SK-N-DZ (cell line): ENCODE data around the gene AZI2. TPM values are rescaled to one million over a fixed set of nuclear protein-coding genes. Genes with fewer than 3 reads are reported as not detected.
A peak's percentile ranks its signal among the peaks of the same experiment; 100 is the strongest.

Experiments
- DNase-seq: peaks from one replicate; pipeline ENCODE4 v3.0.0-alpha.2; 2015; ENCODE audit warnings: low spot score
- polyA plus RNA-seq, 2 experiments: library from polyadenylated mRNA; depleted of rRNA; stranded (reverse); fragments of >200 nt; gene quantifications; 2 replicates each; pipeline ENCODE4 v1.2.3, GENCODE V29; 2014

Gene AZI2
- polyA plus RNA-seq (2014; cell fraction: cytosol; rRNA removed), result 83.7 and 155 TPM in 2 replicates
- polyA plus RNA-seq (2014; cell fraction: nucleus; rRNA removed), result 83.5 and 109 TPM in 2 replicates

- DNase-seq, result peak; percentile 98
Measured at GRCh38 chr3:28348629-28349468, at the start of gene AZI2, which contains the start of gene ZCWPW2. TSS of gene AZI2 (minus strand) at chr3:28348824. CDS start at chr3:28340617, 8,207 bp downstream. TSS of gene ZCWPW2 (plus strand) at chr3:28348721. CDS start at chr3:28413069, 64,348 bp downstream.

- no peak for DNase-seq
Measured at GRCh38 chr3:28388978-28389377, 40.4 kb upstream of the AZI2 start.

GRCh38 chr3:28386049-28386448 lies 37.4 kb upstream of the AZI2 start:
- DNase-seq, result no peak

- no peak for DNase-seq
Measured at GRCh38 chr3:28376424-28376823, 27.8 kb upstream of the AZI2 start.

- no peak for DNase-seq
Measured at GRCh38 chr3:28349469-28350000, 911 bp upstream of the AZI2 start.

GRCh38 chr3:28348265-28348628 lies 377 bp downstream of the AZI2 start:
- no peak for DNase-seq

- DNase-seq, result no peak
Measured at GRCh38 chr3:28347374-28348264, 1.0 kb downstream of the AZI2 start.

- DNase-seq, result no peak
Measured at GRCh38 chr3:28345690-28346089, 2.9 kb downstream of the AZI2 start.

- DNase-seq, result no peak
Measured at GRCh38 chr3:28343144-28343543, 5.5 kb downstream of the AZI2 start.

- no peak for DNase-seq
Measured at GRCh38 chr3:28337230-28337629, 11.4 kb downstream of the AZI2 start.

- DNase-seq, result no peak
Measured at GRCh38 chr3:28335246-28335645, 13.4 kb downstream of the AZI2 start.

- DNase-seq, result no peak
Measured at GRCh38 chr3:28334552-28334951, 14.1 kb downstream of the AZI2 start.

- peak; percentile 38 for DNase-seq
Measured at GRCh38 chr3:28328188-28329151, 20.2 kb downstream of the AZI2 start.

- no peak for DNase-seq
Measured at GRCh38 chr3:28326458-28326926, 22.1 kb downstream of the AZI2 start.

- DNase-seq, result no peak
Measured at GRCh38 chr3:28322464-28322863, 26.2 kb downstream of the AZI2 start.

- no peak for DNase-seq
Measured at GRCh38 chr3:28320981-28321380, 27.6 kb downstream of the AZI2 start.

- peak; percentile 65 for DNase-seq
Measured at GRCh38 chr3:28317438-28318022, 31.1 kb downstream of the AZI2 start.

- no peak for DNase-seq
Measured at GRCh38 chr3:28316226-28316625, 32.4 kb downstream of the AZI2 start.

GRCh38 chr3:28315711-28316110 lies 32.9 kb downstream of the AZI2 start:
- no peak for DNase-seq

- no peak for DNase-seq
Measured at GRCh38 chr3:28308196-28308595, 40.4 kb downstream of the AZI2 start.
